GM18511 (cell line): ENCODE measurements around the gene HAUS2.
"Not testable (repeated sequence)": the region's sequence is repeated elsewhere in the genome, so short reads cannot be mapped to it uniquely, and the experiment has no call there.

ENCODE experiments used
- ATAC-seq: cut with Tn5 transposase; IDR thresholded peaks from one replicate; pipeline ENCODE4 v1.9.1; 2021; ENCODE audit warnings: mild to moderate bottlenecking, moderate library complexity; ENCODE audit not compliant: unreplicated experiment

The HAUS2 gene

DNA sequence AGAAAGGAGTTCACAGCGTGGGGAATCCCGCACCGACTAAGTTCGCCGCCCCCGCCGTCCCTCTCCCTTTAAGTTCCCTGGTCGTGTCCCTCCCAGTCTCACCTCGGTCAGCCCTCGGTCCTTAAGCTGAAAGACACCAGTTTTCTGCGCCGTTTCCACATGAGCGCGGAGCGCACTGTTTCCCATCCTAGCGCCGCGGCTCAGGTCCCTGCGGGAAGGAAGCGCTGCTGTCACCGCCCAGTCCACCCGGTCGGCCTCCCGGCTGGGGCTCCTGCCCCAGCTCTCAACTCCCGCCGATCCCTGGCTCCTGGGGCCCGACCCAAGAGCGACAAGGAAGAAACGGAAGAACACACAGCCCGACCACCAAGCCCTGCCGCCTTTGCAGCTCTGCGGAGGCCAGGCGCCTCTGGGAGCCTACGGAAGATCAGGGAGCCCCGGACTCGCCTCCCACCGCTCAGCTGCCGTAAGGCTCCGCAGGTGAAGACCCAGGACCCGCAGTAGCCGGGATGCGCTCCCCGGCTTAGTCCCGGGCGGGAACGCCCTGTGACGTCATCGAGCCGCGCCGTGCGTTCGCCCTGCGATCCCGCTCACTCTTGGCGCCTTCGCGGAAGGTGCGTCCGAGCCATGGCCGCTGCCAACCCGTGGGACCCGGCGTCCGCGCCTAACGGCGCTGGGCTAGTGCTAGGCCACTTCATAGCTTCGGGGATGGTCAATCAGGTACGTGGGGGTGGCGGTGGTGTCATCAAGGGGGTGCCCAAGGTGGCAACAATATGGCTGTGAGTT, at the start of gene HAUS2, which contains the start of gene LRRC57:
Gene HAUS2, plus strand, starts transcription at position 590 of the 783 bp plus-strand sequence. Its CDS starts 35 bp downstream, at position 625.
Gene LRRC57, minus strand, starts transcription at position 545 of the 783 bp plus-strand sequence. Its CDS starts 359 bp downstream, at position 186.
- ATAC-seq: peak; percentile 87

DNA sequence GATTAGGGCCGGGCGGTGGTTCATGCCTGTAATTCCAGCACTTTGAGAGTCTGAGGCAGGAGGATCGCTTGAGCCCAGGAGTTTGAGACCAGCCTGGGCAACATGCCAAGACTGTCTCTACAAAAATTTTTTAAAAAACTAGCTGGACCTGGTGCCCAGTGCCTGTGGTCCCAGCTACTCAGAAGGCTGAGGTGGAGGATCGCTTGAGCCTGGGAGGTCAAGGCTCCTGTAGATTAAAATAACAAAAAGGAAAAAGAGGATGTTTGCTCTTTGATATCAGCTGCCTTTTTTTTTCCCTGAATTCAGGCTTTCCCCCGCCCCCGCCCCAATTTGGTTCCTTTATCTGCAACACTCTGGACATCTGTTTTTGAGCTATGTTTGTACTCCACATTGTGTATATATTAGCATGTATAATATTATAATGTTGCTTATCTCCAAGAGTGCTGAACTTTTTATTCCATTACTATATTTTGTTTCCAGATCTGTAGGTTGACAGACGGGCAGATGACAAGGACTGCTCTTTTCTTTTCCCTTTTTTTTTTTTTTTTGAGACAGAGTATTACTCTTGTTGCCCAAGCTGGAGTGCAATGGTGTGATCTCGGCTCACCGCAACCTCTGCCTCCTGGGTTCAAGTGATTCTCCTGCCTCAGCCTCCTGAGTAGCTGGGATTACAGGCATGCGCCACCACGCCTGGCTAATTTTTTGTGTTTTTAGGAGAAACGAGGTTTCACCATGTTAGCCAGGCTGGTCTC, 48.6 kb upstream of the HAUS2 start:
- no peak for ATAC-seq

DNA sequence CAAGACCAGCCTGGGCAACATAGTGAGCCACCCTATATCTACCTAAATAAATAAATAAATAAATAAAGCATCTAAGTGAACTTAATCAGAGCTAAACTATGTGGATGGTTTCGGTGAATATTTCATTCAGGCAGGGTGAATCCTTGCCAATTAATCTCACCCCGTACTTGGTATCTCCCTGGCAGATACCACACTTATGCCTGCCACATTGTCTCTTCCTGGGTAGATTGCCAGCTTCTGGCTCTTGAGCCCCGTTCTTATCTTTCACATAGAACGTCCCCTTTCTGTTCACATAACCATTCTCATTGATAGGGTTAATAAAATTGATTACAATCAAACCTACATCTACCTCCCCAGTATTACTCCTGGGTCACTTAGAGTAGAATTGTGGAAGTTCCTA, 46.2 kb upstream of the HAUS2 start:
- no peak for ATAC-seq

DNA sequence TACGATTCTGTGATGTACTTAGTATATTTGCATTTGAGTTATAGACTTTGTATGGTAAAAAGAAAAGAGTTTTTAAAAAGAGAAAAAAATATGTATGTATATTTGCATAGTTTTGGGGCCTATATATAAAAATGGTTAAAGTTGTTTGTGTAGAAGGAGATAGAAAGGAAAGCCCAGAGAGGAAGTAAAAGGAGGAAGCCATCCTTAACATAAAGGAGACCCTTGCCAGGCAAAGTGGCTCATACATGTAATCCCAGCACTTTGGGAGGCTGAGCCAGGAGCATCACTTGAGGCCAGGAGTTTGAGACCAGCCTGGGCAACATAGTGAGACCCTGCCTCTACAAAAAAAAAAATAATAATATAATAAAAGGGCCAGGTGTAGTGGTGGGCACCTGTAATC, 44.8 kb upstream of the HAUS2 start:
- ATAC-seq: no peak

DNA sequence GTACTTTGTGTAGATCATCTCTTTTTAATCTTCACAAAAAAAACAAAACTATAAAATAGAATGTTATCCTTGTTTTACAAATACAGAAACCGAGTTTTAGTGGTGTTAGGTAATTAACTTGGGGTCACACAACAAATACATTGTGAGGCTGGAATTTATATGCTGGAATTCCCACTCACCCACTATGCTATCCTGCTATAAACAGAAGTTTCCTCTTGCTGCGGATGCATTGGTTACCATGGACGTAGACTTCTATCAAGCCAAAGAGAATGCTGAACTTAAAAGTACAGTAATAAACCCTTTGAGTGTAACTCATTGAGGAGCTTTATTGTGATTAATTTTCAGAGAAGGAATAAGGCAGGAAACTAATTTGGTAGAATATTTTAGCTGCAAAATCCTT, 44.0 kb upstream of the HAUS2 start:
- no peak for ATAC-seq

DNA sequence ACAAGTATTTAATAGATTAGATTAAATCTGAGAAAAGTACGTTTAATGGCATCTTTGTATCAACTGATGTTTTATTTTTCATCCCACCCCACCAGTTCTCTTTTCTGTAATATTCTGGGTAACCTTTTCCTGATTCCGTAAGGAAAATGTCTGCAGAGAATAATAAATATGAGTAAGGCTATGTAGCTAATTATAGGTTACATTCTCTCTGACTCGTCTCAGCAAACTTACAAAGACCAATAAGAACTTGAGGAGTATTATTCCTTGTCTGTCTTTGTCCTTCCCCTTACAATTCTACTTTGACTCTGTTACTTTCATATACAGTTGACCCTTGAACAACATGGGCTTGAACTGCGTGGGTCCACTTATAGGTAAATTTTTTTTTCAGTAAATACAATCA, 41.1 kb upstream of the HAUS2 start:
- ATAC-seq: no peak

DNA sequence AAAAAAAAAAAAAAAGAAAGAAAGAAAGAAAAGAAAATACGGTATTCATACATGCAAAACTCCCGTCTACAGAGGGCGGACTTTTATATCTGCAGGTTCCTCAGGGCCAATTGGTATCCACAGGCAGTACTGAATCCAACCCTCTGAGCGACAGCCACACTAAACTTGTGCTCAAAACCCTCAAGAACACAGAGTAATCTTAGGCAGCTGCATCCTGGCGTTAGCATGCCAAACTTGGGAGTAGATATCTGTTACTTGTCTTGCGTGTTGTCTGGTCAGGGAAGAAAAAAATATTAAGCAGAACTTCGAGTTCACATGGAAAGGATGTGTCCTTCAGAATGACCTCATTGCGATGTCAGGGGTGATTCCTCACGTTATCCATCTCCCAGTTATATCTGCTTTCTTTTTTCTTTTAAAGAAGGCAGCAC, 40.4 kb upstream of the HAUS2 start:
- ATAC-seq: no peak

DNA sequence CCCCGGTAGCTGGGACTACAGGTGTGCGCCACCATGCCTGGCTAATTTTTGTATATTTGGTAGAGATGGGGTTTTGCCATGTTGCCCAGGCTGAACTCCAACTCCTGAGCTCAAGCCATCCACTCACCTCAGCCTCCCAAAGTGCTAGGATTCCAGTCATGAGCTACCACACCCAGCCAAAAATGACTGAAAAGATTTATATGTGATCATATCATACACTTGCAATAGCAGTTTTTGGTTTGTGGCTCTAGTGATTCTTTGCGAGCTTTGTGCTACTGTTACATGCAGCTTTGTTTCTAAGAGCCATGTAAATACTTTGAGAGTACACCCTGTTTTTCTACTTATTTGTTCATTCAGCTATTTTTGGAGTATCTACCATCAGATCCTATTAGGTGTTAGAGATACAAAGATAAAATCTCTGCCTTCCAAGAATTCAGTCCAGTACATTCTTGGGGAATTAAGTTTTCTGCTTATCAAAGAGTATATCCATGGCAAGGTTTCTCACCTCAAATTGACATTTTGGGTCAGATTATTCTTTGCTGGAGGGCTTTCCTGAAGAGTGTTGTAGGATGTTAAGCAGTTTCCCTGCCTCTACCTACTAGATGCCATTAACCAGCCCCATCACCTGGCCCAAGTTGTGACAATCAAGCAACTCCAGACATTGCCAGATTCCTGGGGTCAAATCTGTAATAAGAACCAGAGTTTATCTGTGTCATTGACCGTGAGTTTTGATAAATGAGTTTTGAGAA, 38.2 kb upstream of the HAUS2 start:
- ATAC-seq: no peak

DNA sequence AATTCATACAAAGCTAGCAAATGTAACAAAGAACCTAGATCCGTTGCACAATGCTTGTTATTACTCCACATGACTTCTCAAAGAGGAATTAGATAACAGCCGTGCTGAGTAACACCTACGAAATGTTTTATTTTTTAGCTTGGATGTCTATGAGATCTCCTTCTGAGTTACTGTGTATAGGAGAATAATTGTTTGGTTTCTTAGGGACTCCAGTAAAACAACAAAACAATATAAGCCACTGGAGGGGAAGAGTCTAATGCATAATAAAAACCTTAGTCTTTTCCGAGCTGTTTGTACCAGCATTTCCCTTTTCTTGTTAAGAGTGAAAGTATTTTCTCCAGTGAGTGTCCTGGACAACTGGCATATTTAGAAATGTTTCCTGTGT, 37.6 kb upstream of the HAUS2 start:
- no peak for ATAC-seq

DNA sequence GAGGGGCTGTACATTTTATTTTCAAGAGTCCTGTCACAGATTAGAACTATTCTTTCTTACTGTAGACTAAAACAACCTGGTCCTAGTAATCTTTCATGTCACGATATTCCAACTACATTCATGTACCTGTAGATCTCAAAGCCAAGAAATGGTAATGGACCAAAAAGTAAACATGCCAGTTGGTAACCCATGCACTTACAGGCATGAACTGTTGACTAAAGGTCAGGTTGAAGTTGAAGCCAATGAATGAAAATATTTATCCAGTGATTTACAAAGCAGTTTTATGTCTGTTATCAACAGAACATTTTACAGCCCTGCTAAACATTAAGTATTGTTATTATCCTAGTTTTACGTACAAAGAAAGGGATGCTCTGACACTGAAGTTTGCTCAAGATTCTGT, 25.3 kb upstream of the HAUS2 start:
- ATAC-seq: no peak

DNA sequence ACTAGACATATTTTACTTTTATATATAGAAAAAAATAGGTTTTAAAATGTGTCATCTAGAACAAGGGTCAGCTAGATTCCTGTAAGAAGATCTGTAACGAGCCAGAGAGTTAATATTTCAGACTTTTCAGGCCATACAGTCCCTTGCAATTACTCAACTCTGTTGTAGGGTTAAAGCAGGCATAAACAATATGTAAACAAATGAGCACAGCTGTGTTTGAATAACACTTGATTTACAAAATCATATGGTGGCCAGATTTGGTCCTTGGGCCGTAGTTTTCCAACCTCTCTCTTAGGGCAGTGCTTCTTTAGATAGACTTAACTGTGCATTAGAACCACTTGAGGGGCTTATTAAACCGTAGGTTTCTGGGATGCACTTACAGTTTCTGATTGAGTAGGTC, 19.7 kb upstream of the HAUS2 start:
- no peak for ATAC-seq

DNA sequence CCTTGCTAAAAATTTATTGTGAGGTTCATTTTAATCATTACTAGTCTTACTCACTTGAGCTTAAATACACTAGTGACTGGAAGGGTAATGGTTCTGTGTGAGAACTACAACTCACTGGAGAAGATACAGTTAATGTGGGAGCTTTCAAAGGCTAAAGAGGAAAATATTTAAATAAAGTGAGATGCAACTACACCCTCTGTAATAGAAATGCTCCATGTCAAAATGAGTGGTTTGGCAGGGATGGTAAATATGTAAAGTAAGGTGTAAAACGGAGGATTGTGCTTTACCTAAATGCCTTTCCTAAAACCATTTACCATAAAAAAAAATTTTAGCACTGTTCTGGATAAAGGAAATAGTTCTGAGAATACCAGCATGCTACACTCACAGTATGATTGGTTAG, 15.4 kb upstream of the HAUS2 start:
- no peak for ATAC-seq

DNA sequence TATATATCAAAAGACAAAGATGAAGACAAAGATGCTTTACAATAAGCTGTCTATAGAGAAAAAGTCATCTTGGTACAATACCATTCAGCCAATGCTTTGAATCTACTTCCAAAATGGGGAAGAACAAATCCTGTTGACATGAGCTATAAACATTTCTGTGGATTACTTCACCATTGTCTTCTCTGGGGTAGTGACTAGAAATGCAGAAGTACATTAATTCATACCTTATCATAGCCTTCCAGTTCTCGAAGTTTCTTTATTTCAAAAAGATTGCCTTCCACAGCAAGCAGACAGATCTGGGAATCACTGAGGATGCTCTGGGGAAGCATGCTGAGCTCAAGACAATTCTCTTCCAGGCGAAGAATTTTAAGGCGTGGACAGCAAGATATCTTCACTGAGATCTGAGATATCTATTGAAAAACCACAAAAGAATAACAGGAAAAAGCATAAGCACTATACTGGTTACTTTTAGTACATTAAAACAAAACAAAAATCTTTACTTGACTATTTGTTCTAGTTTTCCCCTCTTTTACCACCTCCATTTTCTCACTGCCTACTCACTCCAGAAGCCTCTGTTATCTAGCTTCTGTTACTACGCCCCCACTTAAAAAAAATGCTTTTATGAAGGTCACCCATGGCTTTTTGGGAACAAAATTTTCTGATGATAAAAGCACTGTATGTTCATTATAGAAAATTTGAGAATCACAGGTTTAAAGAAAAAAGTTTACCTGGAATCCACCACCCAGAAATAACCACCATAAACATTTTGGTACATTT, 3.6 kb upstream of the HAUS2 start:
- no peak for ATAC-seq

DNA sequence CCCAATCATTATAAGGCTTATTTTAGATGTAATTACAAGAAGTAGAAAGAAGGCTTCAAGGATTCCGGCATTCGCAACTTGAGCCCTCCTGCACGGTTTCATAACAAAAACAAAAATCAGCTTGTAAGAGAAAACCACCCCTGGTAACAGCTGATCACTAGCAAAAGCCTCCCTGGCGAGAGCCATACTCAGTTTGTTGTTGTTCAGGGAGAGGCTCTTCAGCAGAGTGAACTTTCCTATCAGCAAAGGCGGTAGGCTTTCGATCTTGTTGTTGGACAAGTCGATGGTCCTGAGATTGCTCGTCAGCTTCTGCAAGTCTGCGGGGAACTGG, 755 bp upstream of the HAUS2 start:
- ATAC-seq: peak; percentile 18

DNA sequence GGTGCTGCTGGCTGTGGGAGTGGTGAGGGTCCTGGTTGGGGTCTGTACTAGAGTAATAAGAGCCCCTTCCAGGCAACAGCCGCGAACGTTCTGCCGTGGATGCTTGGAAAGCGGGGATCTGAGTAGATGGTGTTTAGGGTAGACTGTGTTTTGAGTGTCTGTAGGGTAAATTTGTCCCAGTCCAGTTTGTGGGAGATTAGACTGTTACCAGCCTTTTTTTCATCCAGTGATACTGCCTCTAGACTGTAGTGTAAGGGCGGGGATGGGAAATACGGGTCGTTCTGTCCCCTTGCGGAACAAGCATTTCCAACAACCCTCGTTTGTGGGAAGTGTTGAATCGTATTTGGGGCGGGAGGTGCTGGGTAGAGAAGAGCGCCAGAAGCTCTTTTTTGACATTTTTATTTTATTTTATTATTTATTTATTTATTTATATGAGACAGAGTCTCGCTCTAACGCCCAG, 424 bp downstream of the HAUS2 start:
- ATAC-seq: peak; percentile 38

DNA sequence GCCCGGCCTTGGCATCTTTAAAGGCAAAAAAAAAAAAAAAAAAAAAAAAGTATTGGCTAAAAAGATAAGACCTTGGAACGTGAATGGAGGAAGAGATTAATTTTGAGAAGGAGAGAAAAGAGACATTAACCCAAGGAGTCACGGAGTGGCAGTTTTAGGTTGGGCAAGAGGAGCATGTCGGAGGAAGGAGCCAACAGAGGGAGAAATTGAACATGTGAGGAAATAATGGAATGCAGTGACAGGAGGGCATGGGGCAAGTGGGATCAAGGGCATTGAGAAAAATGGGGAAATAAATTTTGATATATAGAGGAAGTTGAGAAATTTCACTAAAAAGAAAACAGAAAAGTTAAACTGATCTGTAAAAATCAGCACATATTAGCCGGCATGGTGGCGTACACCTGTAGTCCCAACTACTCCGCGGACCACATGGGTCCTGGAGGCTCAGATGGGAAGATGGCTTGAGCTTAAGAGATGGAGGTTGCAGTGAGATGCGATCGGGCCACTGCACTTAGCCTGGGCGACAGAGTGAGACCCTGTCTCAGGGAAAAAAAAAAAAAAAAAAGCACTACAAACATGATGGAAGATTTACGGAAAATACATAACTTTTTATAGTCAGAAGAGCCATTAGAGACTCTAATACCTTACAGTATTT, 1.2 kb downstream of the HAUS2 start:
- no peak for ATAC-seq

DNA sequence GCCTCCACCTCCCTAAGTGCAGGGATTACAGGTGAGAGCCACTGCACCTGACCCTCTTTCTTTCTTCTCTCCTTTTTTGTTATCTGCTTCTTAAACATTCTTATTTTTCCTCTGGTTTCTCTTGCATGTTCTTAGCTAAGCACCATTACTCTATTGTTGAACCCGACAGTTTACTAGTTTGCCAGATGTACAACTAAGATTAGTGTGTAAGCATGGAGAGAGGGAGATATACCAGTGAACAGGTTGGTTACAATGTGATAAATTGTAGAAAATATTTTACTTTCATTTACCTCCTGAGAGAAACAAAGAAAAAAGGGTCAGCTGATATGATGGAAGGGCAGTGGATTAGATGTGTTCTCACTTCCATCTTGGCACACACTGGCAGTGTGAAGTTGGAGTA, 4.9 kb downstream of the HAUS2 start:
- ATAC-seq: no peak

DNA sequence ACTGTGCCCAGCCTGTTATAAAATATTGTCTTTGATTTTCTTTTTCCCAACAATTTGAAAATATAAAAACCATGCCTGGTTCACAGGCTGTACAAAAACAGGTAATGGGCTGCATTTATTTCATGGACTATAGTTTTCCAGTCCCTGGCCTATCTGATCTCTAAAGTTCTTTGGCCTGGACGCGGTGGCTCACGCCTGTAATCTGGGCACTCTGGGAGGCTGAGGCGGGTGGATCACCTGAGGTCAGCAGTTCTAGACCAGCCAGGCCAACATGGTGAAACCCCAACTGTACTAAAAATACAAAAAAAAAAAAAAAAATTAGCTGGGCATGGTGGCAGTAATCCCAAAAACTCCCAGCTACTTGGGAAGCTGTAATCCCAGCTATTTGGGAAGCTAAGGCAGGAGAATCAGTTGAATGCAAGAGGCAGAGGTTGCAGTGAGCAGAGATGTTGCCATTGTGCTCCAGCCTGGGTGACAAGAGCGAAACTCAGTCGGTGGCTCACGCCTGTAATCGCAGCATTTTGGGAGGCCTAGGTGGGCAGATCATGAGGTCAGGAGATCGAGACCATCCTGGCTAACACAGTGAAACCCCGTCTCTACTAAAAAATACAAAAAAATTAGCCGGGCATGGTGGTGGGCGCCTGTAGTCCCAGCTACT, 8.0 kb downstream of the HAUS2 start:
- not testable (repeated sequence) for ATAC-seq

DNA sequence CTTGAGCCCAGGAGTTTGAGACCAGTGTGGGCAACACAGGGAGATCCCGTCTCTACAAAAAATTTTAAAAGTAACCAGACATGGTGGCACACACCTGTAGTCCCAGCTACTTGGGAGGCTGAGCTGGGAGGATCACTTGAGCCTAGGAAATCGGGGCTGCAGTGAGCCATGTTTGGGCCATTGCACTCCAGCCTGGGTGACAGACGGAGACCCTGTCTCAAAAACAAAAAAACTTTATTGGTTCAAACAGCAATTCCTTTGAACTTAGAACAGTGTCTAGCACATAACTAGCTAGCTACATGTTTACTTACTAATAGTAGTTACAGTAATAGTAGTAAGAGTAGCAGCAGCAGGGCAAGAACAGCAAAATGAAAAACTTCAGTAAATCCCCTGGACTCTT, 10.1 kb downstream of the HAUS2 start:
- no peak for ATAC-seq
